HG03060 (cell line): ENCODE results near the gene SYT2.
"Not testable (repeated sequence)": the region's sequence is repeated elsewhere in the genome, so short reads cannot be mapped to it uniquely, and the experiment has no call there.

Experiments used
- ATAC-seq: cut with Tn5 transposase; IDR thresholded peaks from one replicate; pipeline ENCODE4 v1.9.1; 2021; ENCODE audit warnings: low read depth, moderate number of reproducible peaks; ENCODE audit not compliant: unreplicated experiment

SYT2 gene

GRCh38 chr1:202599669-202600431, 110.4 kb downstream of the SYT2 start:
- ATAC-seq = no peak

- ATAC-seq = no peak
These were observed 113.0 kb downstream of the SYT2 start for GRCh38 chr1:202597090-202597761.

- ATAC-seq = no peak
These were observed 113.6 kb downstream of the SYT2 start for GRCh38 chr1:202596638-202597037.

- no peak for ATAC-seq
These were observed 116.4 kb downstream of the SYT2 start for GRCh38 chr1:202593845-202594244.

DNA sequence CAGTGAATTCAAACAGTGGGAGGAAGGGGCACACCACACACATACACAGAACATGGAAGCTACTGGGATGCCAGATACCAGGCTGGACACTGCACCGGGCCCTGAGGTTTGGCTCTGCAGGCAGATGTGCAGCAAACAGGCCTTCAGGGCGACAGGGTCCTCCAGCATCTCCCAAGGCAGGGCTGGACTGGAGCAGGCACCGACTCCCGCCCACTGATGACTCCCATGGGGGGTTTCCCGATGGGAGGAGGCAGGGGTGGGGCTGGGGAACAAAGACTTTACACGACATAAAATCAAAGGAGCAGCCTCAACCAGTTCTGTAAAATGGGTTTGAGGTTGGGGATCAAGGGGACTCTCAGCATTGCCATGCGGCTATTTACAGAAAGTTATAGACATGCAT, 118.1 kb downstream of the SYT2 start:
- ATAC-seq = no peak

GRCh38 chr1:202591515-202591914, 118.7 kb downstream of the SYT2 start:
- ATAC-seq = no peak

DNA sequence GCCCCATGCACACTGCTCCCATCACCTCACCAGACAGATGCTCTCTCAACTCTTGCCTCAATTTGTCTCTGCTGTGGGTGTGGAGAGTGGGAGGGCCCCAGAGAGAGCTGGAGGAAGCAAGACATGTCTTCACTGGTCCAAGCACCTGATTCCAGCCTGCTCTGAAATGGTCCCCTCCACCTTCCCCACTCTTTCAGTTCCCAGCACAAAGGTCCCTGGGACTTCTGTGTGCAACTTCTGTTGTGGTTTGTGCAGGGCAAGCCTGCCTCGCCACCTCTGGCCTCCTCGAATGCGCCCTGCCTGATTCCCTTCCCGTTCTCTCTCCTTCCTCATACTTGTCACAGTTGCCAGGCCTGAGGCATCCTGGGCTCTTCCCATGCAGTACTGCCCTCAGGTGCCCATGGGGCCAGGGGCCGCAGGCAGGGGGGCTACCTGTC, 119.3 kb downstream of the SYT2 start:
- no peak for ATAC-seq

- no peak for ATAC-seq
These were observed 120.1 kb downstream of the SYT2 start for GRCh38 chr1:202590126-202590525.

DNA sequence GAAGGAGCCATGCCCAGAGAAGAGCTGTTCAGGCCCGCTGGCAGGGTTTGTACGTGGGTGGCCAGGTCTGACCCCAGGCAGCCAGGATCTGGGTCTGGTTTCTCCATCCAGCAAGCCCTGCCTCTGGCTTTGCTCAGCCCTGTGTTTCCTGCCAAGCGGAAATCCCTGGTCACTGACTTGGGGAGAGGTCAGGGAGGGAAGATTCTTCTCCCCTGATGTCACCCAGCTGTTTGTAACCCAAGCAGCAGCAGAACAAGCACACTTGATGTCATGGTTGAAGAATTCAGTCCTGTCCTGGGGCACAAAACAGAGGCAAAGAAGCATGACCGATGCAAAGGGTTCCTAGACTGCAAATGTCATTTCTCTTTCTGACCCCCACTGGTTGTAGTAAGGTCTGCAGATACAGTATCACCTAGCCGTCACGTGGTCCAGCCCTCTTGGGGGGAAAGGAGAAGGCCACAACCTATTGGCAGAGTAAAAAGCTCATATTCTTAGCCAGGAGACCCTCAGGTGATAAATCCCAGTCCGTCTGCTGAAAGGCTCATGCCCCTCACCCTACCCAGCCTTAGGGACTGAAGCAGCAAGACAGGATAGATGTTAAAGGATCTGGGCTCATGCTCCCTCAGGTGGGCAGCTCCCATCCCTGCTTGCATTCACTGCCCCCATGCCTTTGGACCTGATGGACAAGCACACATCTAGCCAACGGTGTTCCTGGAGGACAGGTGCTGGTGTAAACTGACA, 120.9 kb downstream of the SYT2 start:
- ATAC-seq = no peak

GRCh38 chr1:202588503-202589189, 121.6 kb downstream of the SYT2 start:
- no peak for ATAC-seq

- ATAC-seq = no peak
These were observed 122.3 kb downstream of the SYT2 start for GRCh38 chr1:202587859-202588485.

DNA sequence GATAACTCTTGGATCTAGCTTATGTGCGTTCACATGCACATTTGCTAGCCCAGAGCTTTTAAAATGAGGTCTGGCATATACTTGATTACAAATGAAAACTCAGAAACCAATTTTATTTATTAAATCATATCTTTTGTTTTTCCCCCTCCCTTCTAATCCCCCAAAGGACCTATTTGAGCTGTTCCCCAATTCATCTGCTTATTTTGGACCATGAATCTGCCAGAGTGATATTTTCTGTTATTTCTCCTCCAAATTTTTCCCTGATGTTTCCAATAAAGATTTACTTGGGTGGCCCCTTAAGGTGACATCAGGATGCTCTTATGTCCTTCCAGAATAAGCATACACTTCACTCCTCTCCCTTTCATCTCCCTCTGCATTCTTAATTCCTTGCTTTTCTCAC, 123.4 kb downstream of the SYT2 start:
- ATAC-seq = no peak

DNA sequence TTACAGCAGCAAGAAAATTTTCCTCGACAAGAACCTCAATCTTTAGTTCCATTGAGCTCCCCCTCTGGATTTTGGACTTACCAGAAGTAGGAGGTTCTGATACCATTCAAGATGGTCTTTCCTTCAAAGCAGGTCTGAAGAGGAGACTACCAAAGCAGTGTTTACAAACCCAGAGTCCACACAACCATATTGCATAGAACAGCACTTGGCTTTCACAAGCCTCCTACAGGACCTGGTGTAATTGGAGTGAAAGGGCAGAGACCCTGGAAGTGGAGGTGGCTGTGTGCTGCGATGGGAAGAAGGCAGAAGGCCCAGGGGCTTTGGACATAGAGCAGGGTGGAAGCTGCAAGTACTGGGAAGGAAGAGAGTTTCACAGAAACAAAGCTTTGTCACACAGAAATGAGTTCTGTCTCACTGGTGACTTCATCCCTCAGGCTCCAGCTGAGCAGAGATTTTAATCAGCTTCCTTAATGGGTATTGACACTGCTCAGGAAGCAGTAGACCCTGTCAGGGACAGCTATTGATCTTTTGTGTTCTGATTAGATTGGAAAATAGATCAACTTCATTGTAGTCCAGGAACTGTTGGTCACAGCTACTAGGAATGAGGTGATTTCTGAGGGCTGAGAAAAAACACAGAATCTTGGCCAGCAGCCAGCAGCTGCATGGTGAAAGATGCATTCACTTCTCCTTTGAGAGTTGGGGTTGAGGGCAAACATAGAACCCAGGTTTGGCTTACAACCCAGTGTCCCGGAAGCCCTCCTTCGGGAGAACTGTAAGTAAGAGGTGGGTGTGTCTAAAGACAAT, 124.0 kb downstream of the SYT2 start:
- no peak for ATAC-seq

DNA sequence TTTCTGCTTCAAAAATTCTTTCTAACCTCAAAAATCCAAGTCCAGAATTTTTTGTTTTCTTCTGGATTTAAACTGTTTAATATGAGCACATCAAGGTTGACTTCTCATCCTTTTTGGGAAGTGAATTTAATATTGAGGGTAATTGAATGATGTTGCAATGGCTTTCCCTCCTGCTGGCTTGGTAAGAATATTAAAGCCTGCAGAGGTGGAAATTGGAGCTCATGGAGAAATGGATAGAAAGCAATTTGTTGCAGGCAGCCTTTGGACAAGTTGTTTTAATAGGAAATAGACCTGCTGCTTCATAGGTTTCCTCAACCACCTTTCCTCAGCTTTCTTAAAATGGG, 124.7 kb downstream of the SYT2 start:
- ATAC-seq = no peak

DNA sequence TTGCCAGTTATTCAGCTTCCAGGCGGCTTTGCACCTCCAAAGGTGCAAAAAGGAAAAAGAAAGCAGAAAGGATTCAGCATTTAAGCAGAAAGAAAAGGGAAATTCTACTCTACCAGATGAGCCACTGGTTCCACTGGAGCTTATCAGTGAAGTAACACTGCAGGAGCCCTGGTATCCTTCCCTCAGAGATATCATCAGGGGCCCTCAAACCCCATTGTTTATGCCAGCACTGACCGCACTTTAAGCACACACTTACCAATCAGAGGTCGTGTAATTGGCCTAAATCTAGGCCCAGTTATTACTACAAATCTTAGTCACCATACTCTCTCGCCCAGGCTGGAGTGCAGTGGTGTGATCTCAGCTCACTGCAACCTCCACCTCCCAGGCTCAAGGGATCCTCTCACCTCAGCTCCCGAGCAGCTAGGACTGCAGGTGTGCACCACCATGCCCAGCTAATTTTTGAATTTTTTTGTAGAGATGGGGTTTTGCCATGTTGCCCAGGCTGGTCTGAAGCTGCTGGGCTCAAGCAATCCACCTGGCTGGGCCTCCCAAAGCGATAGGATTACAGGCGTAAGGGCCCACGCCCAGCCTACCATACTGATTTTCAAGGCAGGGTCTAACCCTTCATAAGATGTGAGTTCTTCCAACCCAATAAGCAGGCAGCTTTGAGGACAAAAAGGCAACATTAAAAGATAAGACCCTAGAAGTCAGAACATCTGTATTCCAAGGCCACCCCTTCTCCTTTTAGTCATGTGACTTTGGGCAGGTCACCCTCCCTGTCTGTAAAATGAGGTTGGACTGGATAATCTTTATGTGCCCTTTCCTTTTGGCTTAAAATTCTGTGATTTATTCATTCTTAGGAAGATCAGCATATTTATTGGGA, 125.3 kb downstream of the SYT2 start:
- ATAC-seq = no peak

GRCh38 chr1:202582350-202582749, 127.9 kb downstream of the SYT2 start:
- ATAC-seq = not testable (repeated sequence)

DNA sequence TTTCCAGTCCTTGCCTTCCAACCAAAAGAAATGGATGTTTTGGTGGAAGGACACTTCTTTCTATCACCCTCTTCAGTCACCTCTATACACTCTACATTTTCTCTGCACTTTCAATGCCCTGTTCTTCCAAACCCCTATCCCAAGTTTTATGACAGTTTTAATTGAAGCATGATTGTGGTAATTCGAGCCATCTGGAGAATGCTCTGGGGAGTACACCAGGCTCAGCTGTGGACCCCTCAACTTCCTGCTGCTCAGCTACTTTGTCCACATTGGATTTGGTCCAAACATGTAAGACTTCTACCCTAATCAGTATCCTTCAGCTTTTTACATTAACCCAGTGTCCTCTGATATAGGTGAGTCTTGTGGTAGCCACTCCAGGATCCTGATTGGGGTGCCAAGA, 129.6 kb downstream of the SYT2 start:
- no peak for ATAC-seq

DNA sequence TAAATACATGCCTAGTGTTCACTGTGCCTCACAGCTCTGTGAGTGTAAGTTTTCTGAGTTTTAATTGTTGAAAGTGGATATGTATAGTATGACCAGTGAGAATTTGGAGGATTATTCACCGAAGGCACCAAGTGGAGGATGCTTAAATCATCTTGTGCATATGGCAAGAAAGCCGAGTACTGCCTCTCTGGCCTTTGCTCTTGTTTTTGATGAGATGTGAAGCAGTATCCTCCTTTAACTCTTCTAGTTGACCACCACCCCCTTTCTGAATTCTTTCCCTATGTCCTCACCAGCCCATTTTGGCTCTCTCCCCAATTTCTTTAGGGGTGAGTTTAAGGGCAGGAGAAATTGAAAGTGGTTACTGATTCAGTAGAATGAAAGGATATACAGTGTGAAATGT, 130.4 kb downstream of the SYT2 start:
- ATAC-seq = no peak

GRCh38 chr1:202578565-202578964, 131.7 kb downstream of the SYT2 start:
- no peak for ATAC-seq
